GM19193 (cell line): Measurements from ENCODE around the gene CCR1.

Experiments
- POLR2A ChIP-seq: IDR thresholded peaks from 4 replicates; pipeline ENCODE4 v1.6.1; 2011; ENCODE audit not compliant: insufficient read depth, insufficient read length; ENCODE audit errors: extremely low read depth

Gene CCR1

GRCh38 chr3:46218196-46218709, 10.1 kb upstream of the CCR1 start:
- TF ChIP-seq POLR2A = no peak

GRCh38 chr3:46215810-46216414, 7.8 kb upstream of the CCR1 start:
- TF ChIP-seq POLR2A = no peak

GRCh38 chr3:46214751-46215352, 6.7 kb upstream of the CCR1 start:
- TF ChIP-seq POLR2A = no peak

GRCh38 chr3:46213201-46213600, 5.1 kb upstream of the CCR1 start:
- TF ChIP-seq POLR2A = no peak

GRCh38 chr3:46212101-46212500, 4.0 kb upstream of the CCR1 start:
- no peak for TF ChIP-seq POLR2A

GRCh38 chr3:46209746-46210470, 1.8 kb upstream of the CCR1 start:
- TF ChIP-seq POLR2A = no peak

- no peak for TF ChIP-seq POLR2A
Observed at GRCh38 chr3:46209053-46209452, 940 bp upstream of the CCR1 start.

GRCh38 chr3:46206282-46207015, 1.7 kb downstream of the CCR1 start:
- no peak for TF ChIP-seq POLR2A

GRCh38 chr3:46205286-46205960, 2.7 kb downstream of the CCR1 start:
- no peak for TF ChIP-seq POLR2A

GRCh38 chr3:46203681-46204080, 4.4 kb downstream of the CCR1 start:
- TF ChIP-seq POLR2A = no peak

- TF ChIP-seq POLR2A = no peak
Observed at GRCh38 chr3:46202535-46202934, 5.6 kb downstream of the CCR1 start.

- no peak for TF ChIP-seq POLR2A
Observed at GRCh38 chr3:46200790-46201189, 7.3 kb downstream of the CCR1 start.

GRCh38 chr3:46200211-46200610, 7.9 kb downstream of the CCR1 start:
- no peak for TF ChIP-seq POLR2A

- TF ChIP-seq POLR2A = no peak
Observed at GRCh38 chr3:46196261-46196957, 11.7 kb downstream of the CCR1 start.
